ENCODE results near the gene TNN.

TNN gene

DNA sequence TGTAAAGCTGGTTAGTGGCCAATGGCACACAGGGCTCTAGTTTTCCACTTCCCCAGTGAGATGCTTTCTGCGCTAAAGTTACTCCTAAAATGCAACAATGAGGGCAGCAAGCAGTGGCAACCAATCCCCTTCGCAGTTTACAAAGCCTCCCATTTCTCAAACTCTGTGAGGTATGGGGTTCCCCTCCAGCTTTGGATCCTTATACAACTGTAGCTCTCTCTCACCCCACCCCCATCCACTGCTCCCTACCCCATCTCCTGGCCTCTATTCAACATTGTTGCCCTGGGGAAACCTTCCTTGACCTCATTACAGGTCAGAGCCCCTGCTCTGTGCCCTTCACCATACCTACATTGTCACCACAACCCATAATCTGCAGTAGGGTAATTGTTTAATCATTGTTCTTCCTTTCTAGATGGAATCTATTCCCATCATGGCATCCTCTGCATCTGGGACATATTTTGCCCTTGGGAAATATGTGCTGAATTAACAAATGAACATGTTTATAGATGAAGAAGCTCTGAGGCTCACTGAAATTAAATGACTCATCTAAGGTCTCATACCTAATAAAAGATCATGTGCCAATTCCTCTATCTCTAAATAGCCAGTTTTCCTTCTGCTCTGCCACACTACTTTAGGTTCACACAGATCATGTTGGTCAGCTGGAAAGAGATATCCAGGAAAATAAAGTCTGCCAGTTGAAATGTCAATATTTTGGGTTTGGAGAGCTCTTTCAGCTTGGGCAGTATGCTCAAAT is 112.4 kb downstream of the TNN start:
- no peak for DNase-seq

DNA sequence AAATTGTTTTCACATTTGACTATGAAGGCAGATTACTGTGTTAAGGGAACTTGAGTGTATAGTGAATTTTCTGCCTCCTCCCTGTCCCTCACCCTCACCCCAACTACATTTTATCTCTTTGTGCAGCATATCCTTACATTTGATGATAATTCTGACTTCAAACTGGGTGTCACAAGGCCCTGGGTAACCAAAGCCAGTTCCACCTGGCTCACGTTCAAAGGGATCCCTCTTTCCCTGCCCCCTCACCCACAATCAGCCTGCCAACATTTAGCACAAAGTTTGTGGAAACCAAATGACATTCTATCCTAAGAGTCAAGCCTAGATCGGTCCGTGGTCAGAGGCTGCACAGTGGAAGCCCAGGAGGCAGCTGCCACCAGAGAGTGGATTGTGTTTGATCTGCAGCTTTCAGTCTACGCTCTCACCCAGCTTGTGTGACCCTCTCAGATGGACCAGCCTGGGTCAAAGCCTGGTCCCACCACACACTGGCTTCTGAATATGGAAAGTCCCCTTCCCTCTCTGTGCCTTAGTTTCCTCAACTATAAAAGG is 114.6 kb downstream of the TNN start:
- DNase-seq, result no peak

DNA sequence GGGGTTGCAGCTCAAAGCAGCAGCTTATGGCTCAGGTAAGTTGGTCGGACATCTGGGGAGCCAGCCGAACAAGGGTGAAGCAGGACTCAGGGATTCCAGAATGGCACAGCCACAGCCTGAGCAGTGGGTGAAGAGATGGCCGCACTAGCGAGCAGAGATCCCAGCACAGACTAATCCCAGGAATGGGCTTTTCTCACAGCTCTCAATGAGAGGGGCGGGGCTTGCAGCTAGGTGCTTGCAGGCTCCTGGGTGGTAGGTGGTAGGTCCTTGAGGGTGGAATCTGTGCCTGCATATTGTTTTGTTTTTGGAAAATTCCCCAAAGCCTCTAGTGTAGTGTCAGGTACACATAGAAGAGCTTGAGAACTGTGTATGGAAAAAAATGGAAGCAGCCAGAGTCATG is 116.0 kb downstream of the TNN start:
- no peak for DNase-seq

DNA sequence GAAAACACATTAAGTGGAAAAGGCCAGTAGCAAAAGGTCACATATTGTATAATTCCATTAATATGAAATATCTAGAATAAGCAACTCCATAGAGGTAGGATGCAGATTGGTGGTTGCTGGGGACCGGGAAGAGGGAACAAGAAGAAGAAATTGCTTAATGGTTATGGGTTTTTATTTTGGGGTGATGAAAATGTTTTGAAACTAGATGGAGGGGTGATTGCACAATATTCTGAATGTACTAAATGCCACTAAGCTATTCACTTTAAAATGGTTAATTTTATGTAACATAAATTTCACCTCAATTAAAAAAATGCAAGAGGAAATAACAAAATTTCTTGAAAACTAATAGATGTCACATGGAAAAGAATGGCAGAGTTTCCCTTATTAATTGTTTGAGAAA is 118.3 kb downstream of the TNN start:
- DNase-seq, result no peak

DNA sequence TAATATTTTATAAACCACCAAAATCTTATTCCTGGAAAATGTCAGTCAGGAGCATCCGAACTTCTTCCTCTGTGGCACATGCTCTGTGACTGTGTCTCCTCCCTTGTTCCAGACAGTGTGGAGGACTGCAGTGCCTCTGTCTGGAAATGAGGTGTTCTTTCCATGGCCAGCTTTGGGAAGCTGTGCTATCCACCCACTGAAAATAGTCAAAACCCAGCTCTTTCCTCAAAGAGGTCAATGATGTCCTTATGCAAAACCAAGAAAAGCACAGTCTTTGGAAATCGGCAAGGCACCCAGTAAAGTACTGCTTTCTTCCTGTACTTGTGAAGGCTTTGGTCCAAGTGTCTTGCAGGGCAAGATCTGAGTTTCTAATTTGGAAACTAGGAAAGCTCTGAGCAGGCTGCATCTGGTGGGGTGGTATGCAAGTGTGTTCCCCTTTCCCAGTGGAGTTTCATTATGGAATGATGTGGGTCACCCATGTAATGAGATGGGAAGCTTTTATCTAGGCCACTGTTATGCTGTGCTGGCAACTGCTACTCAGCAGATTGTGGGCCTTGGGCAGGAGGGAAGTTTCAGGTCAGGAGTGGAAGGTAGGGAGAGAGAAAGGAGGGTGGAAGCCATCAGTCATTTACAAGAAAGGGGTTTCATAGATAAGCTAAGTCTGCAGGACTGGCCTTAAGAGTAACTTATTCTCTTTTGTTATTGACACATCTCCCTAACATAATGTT is 119.0 kb downstream of the TNN start:
- no peak for DNase-seq

DNA sequence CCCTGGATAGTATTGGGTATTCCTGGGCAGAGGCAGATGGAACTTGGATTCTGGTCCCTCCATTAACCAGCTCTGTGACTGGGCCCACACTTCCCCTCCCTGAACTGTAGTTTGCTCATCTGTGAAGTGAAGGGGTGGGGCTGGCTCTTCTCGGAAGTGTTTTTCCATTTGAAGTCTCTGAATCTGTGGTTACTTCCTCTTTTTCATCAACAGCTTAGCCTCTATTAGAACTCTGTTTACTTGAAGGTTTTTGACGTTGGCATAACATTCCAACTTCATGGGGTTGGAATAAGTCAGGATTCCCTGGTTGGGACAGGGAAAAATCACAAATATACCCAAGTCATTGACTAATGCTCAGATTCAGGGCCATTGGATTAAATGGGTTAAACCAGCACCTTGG is 121.3 kb downstream of the TNN start:
- DNase-seq, result peak; percentile 49 to 66

DNA sequence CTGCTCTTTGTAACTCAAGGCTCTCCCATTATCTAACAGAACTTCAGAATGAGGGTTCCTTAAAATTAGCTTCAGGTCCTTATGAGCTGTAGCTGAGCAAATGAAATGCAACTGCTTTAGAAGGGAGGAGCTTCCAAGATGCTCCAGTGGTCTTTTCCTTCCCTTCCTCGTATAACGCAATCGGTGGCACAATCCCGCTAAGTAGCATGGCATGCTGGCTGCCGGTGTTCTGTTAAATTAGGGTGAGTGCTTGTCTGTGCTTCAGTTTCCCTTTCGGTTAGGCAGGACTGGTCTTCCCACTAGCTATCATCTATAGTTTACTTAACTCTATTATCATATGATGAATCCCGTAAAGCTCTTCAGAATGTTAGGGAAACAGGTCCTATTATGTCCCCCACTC is 124.0 kb downstream of the TNN start:
- DNase-seq, result peak in 1 of 2 experiments; percentile 29

DNA sequence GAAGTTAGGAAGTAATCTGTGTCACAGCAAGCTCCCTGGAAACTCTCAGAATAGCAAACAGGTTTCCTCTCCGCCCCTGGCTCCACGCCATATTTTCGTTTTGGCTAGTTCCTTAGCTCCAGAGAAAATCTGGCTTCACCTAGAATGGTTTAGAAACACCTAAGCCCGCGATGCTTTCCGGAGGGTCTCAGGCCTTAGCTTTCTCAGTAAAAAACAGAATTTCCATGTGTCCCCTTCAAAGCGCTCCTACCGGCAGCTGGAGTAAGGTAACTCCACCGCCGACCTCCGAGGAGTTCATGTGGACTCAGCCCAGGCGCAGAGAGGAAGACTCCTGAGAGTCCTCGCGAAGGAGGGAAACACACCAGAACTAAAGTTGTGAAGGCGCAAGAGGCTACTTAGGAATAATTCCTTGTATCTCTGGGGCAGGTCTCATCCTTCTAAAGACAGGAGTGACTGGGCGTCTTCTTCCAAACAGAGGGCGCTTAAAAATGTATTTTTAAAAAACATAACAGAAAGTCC is 124.5 kb downstream of the TNN start:
- peak; percentile 18 to 22 for DNase-seq

DNA sequence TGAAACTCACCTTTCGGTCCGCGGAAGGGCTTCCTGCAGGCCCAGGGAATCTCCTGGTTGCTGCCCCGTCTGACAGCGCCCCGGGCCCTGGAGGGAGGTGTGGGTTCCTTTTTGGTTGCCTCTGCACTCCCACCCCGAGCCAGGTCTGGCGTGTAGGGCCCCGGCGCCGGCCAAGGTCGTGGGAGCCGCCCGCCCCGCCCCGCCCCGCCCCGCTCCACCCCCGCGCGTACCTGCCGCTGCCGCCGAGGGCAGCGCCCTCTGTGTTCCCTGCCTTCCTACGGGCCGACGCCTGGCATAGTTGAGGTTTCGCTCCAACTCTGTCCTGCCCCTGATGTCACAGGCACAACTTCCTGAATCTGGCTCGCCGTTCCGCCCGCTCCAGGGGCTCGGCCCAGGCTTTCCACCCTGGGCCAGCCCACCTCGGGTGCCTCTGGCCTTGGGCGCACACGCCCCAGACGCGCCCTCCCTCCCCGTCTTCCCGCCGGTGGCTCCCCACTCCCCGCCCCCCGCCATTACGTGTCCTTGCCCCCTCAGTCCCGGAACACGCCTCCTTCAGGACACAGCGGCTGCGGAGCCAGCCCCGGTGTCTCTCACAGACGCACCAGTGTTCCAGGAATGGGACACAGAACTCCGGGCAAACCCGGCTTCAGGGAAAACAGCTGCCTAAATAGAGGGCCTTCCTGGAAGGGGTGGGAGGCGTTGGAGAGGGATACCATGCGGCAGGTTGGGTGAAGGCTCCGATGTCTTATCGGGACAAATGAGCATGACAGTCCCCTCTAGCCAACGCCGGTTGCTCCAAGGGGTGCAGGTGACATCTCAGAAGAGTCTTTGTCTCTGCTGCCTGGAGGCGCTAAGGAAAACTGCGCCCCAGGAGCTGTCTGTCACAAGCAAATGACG is 125.2 kb downstream of the TNN start, which contains the start of gene KIAA0040:
KIAA0040 (minus strand) TSS at position 147 of the 897 bp plus-strand sequence. CDS start 31,763 bp downstream, outside the sequence.
- peak; percentile 44 to 58 for DNase-seq

DNA sequence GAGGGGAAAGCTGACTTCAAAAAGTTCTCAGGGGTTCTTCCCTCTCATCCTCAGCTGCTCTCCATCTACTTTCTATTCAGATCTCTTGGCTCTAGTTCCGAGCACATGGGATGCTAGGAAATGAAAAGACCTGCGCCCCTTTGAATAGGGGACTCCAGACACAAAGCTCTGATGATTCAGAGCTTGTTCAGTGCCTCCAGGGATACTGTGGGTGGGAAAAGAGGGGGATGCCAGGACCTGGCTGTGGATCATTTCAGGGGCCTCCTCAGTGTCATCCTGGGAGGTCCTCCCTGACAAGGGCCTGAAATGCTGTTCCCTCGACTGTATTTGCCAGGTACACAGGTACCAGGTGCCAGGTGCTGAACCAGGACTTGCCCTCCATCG is 125.9 kb downstream of the TNN start:
- no peak for DNase-seq

DNA sequence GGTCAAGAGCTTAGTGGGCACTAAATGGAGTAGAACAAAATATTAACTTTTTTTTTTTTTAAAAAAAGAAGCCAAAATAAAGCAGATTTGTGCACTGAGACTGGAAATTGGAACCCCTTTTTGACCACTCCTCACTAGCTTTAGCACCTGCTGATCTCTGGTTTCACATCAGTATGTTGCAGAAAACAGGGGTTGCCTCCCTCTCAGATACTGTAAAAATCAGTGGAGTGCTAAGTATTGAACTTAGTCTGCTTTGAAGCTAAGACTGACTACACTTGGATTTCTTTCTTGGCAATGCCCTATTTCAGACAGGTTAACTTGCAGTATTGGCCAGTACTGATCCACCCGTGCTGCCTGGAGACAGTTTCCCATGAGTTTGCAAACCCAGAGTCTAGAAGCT is 127.6 kb downstream of the TNN start:
- DNase-seq, result no peak

DNA sequence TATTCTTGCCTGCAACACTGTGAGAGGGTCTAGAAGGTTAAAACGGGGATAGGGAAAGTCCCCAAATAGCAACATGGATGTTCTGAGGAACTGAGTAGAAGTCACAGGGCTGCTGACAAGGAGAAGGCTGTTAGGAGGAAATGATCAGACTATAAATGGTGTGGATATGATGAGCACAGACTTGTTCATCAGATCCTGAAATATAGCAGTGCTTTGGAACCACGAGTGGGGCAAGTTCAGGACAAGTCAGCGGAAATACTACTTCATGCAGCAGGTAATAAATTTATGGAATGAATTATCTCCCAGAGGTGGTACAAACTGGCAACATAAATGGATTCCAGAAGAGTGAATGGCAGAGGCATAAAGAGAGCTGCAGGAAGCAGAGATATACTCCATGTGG is 128.2 kb downstream of the TNN start:
- no peak for DNase-seq

DNA sequence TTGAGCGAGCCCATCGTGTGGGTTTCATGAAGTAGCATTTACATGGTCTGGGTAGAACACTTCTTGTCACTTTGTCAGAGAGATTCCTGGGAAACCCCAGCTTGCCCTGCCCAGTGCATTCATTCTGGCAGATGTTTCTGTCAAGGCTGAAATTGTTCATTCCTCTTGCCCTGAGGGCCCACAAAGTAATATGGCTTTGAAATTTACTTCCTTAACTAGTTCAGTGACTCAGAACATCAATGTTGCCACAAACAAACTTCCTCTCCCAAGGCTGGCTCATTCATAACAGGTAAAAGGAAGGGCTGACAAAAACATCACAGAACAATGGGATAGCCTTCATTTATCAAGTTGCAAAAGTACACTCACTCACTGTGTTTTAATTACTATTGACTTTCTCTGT is 129.9 kb downstream of the TNN start:
- DNase-seq, result no peak

Measured in stimulated activated CD4-positive, alpha-beta T cell treated with anti-CD3 and anti-CD28 coated beads, Interleukin-4, amount 100 ng/mL, for 4 hours (primary cell).